K562 (cell line): ENCODE results near the gene ILKAP. TPM values are rescaled to one million over a fixed set of nuclear protein-coding genes. Genes with fewer than 3 reads are reported as not detected.

Experiments
- ATAC-seq: fragments of 200-7000 bp; cut with Tn5 transposase; 3 replicates; pipeline ENCODE4 v1.9.1; 2020; ENCODE audit warnings: moderate library complexity
- BruUV-seq: library from RNA; stranded (reverse); fragments of 400-500 nt; replicated peaks from 2 replicates; lab custom pipeline; 2021; lab: Mats Ljungman, UMichigan
- CTCF ChIA-PET: fragments of 300-600 bp; formaldehyde crosslinking; extraction: SDS; loops from one replicate; lab custom pipeline; 2021; ENCODE audit warnings: low intra/inter-chr PET ratio; lab: Yijun Ruan, JAX
- POLR2A ChIA-PET: fragments of 300-600, 350-650 bp; sonication (Branson Sonifier 250); formaldehyde crosslinking; extraction: SDS; loops from one replicate; lab custom pipeline; 2021; ENCODE audit warnings: antibody characterized with exemption, inconsistent platforms; lab: Yijun Ruan, JAX
- DNase-seq, 4 experiments: peaks; one replicate each; pipeline versions ENCODE4 v3.0.0 to v3.0.0-alpha.2; 2011 to 2018; ENCODE audit warnings: low spot score in 3 of 4, mixed read lengths in 3 of 4; ENCODE audit errors: extremely low read depth in 1 of 4
- FAIRE-seq: peaks from 2 replicates; lab custom pipeline; 2011; peaks lifted over from hg19 to GRCh38; lab: Jason Lieb, UNC
- H2AFZ ChIP-seq: 2 replicates; pipeline ENCODE4 v1.6.0; 2011; ENCODE audit warnings: low read depth, low read length, control low read depth, inconsistent platforms
- H3K27ac ChIP-seq: fragments of 200-600 bp; 3 replicates; pipeline ENCODE4 v1.8.0; 2011; ENCODE audit warnings: low read depth, mild to moderate bottlenecking, control low read depth, inconsistent platforms, low read length, moderate library complexity, mixed read lengths; ENCODE audit errors: extremely low read depth
- H3K27me3 ChIP-seq, 2 experiments: fragments of 300-600 bp in 1 of 2; 2 replicates in 1 of 2; 3 replicates in 1 of 2; pipeline versions ENCODE4 v1.6.0 to v1.8.0; 2011; ENCODE audit warnings: inconsistent platforms in 2 of 2, low read length in 2 of 2, mild to moderate bottlenecking in 1 of 2, mixed read lengths in 1 of 2, moderate library complexity in 1 of 2; ENCODE audit not compliant: control insufficient read depth in 2 of 2, insufficient read depth in 2 of 2
- H3K36me3 ChIP-seq: fragments of 300-600 bp; 3 replicates; pipeline ENCODE4 v1.8.0; 2011; ENCODE audit warnings: mild to moderate bottlenecking, low read length, inconsistent platforms; ENCODE audit not compliant: control insufficient read depth, insufficient read depth
- H3K4me1 ChIP-seq, 2 experiments: fragments of 200-600 bp in 1 of 2; replicated peaks in 1 of 2; 2 replicates in 1 of 2; 3 replicates in 1 of 2; pipeline versions ENCODE4 v1.5.1 to v1.8.0; 2011; ENCODE audit warnings: inconsistent platforms in 2 of 2, low read length in 2 of 2, mild to moderate bottlenecking in 1 of 2, mixed read lengths in 1 of 2, moderate library complexity in 1 of 2; ENCODE audit not compliant: control insufficient read depth in 2 of 2, insufficient read depth in 2 of 2
- H3K4me2 ChIP-seq: 2 replicates; pipeline ENCODE4 v1.6.1; 2011; ENCODE audit warnings: low read length, control low read depth, inconsistent platforms, mixed read lengths; ENCODE audit not compliant: insufficient read depth
- H3K4me3 ChIP-seq: fragments of 200-600 bp; sonication (generic), shearing (Covaris generic); 2 replicates; pipeline ENCODE4 v1.5.1; 2016; ENCODE audit warnings: control low read depth, inconsistent platforms
- H3K79me2 ChIP-seq: fragments of 200-600 bp; 3 replicates; pipeline ENCODE4 v1.8.0; 2011; ENCODE audit warnings: low read length, inconsistent platforms; ENCODE audit not compliant: control insufficient read depth, insufficient read depth
- H3K9ac ChIP-seq, 2 experiments: 2 replicates each; pipeline versions ENCODE4 v1.6.0 to v1.6.1; 2011; ENCODE audit warnings: low read depth in 2 of 2, low read length in 2 of 2, control low read depth in 1 of 2, inconsistent platforms in 1 of 2, mild to moderate bottlenecking in 1 of 2, mixed read lengths in 1 of 2; ENCODE audit not compliant: insufficient read depth in 1 of 2
- H3K9me1 ChIP-seq: one replicate; pipeline ENCODE4 v1.6.0; 2011; ENCODE audit warnings: inconsistent platforms, mild to moderate bottlenecking, low read length, moderate library complexity; ENCODE audit not compliant: control insufficient read depth, insufficient read depth
- H3K9me3 ChIP-seq: replicated peaks from 2 replicates; pipeline ENCODE4 v1.5.1; 2011; ENCODE audit warnings: low read depth, low read length, inconsistent platforms; ENCODE audit not compliant: control insufficient read depth, insufficient read depth
- H4K20me1 ChIP-seq: replicated peaks from 2 replicates; pipeline ENCODE4 v1.6.1; 2011; ENCODE audit warnings: low read length, inconsistent platforms, mixed read lengths; ENCODE audit not compliant: control insufficient read depth, insufficient read depth
- CBX5 ChIP-seq: IDR thresholded peaks from 2 replicates; pipeline ENCODE4 v1.6.1; 2014; ENCODE audit warnings: low read depth, borderline replicate concordance
- LEF1 ChIP-seq: fragments of 450-650 bp; IDR thresholded peaks from 2 replicates; pipeline ENCODE4 v1.6.1; 2016; ENCODE audit warnings: mild to moderate bottlenecking
- YY1 ChIP-seq, 3 experiments: IDR thresholded peaks; 2 replicates each; pipeline ENCODE4 v1.6.1; 2011; ENCODE audit warnings: low read length in 2 of 3, mild to moderate bottlenecking in 2 of 3, moderate library complexity in 2 of 3, borderline replicate concordance in 1 of 3, control low read depth in 1 of 3, low read depth in 1 of 3; ENCODE audit not compliant: insufficient read depth in 3 of 3, insufficient replicate concordance in 2 of 3, control insufficient read depth in 1 of 3, insufficient read length in 1 of 3; ENCODE audit errors: extremely low read depth in 1 of 3
- ZNF165 ChIP-seq: fragments of 250-450 bp; sonication (Bioruptor Pico); IDR thresholded peaks from 2 replicates; pipeline ENCODE4 v1.4.0; 2020; ENCODE audit warnings: borderline replicate concordance
- ZNF239 ChIP-seq: fragments of 250-450 bp; sonication (Bioruptor Pico); IDR thresholded peaks from 2 replicates; pipeline ENCODE4 v1.4.0; 2020; ENCODE audit warnings: mild to moderate bottlenecking
- WGBS: fragments of 100-300 bp; shearing (Covaris generic); methylation state at CpG from one replicate; pipeline ENCODE4 v1.1.6; 2016; ENCODE audit warnings: low coverage, mixed read lengths; ENCODE audit not compliant: insufficient coverage; ENCODE audit errors: missing lambda C conversion rate; 5-methylcytosine and 5-hydroxymethylcytosine counted together
- in situ Hi-C: fragments of 300-500 bp; cut with MboI; formaldehyde crosslinking; loops from 4 replicates; pipeline ENCODE4 v1.15.0; 2018; ENCODE audit warnings: inconsistent platforms, mixed read lengths
- intact Hi-C: fragments of 100-400 bp; cut with micrococcal nuclease; formaldehyde crosslinking; loops from 2 replicates; pipeline ENCODE4 v1.14.2; 2022
- polyA plus RNA-seq, 8 experiments: library from polyadenylated mRNA; depleted of rRNA in 4 of 8; stranded (reverse) in 5 of 8; unstranded in 3 of 8; fragments of >200 nt; fragmentation: Nextera tagmentation in 2 of 8; fragmentation: Illumina TruSeq in 1 of 8; extraction: Ambion mirVana in 2 of 8; extraction: Trizol in 1 of 8; gene quantifications; 2 replicates each; pipeline versions ENCODE4 v1.2.1 to v1.2.3, GENCODE V29; 2011 to 2014; ENCODE audit warnings: inconsistent platforms in 1 of 8, missing spikeins in 1 of 8
- total RNA-seq, 7 experiments: library from RNA; depleted of rRNA in 6 of 7; stranded (reverse); fragments of >200 nt in 6 of 7; fragmentation: Illumina TruSeq in 2 of 7; extraction: Trizol in 2 of 7; gene quantifications; 2 replicates each; pipeline versions ENCODE4 v1.2.1 to v1.2.3, GENCODE V29; 2011 to 2021; ENCODE audit warnings: low replicate concordance in 1 of 7
- TF ChIP-seq, protein P1 (sequence below): fragments of 450-650 bp; formaldehyde crosslinking; IDR thresholded peaks from 2 replicates; pipeline ENCODE4 v1.4.0; 2020; ENCODE audit warnings: mild to moderate bottlenecking, mixed read lengths
- TF ChIP-seq, protein P2 (sequence below): IDR thresholded peaks from 3 replicates; pipeline ENCODE4 v1.6.1; 2011; ENCODE audit warnings: borderline replicate concordance, mild to moderate bottlenecking; ENCODE audit not compliant: insufficient read length, insufficient read depth

The ILKAP gene
- total and polyA plus RNA-seq, 9 of the 15 experiments (the other 6 are each of a cell fraction or from before 2014, with no cell fraction given) = 3.1 to 43.9 (median 20.7) TPM

DNA sequence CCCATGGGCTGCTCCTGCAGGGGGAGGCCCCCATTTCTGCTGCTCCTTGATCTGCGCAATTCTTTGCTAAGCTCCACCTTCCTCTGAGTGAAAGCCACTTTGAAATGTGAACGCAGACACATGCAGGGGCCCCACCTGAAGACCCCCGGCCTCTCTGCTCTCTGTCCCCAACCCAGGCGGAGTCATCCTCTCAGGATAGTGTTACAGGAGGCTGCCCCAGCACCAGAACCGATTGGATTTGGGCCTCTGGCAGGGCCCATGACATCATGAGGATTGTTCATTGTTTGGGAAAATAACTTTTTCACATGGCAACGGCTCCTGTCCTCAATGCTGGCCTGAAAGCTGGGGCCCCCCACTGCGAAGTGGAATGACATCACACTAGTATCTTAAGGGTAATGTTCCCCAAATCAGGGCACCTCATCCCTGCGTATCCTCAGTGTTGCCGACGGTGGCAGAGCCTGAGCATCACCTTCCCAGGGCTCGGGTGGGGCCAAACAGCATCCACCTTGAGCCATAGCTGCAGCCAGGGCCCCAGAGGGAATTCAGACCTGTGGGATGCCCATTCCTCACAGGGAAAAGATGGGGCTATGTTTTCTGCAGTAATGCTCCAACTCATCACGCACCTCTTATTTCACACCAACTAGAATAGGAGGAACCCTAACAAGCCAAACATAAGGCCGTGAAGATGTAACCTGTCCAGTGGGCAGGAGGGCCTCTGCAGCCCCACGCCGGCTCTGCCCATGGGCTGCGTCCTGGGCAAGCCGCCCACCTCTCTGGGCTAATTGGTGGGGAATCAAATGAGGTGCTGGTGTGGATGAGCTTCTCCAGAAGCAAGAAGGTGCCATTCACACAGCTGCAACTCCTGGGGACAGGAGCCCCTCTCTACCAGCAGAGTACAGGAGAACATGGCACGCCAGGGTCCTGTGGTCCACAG lies 47.5 kb downstream of the ILKAP start:
- CTCF ChIA-PET = no interaction called here
- FAIRE-seq (no peak), DNase-seq (no peak), ATAC-seq (no peak)
- intact Hi-C loops = no loop called here
- Histone ChIP-seq H3K9me1 (no peaks in the 10 kb centered on the region), H4K20me1 (no peaks in the 10 kb centered on the region), H3K79me2 (no peaks in the 10 kb centered on the region), H3K4me1 (peaks cover 0 to 44% of the 10 kb centered on the region in 2 experiments; a peak in 2 of 5 replicates), H2AFZ (no peak overlapping the region), H3K36me3 (no peaks in the 10 kb centered on the region), H3K4me3 (no peak overlapping the region), H3K27me3 (no peaks in the 10 kb centered on the region), H3K27ac (no peak overlapping the region), H3K9me3 (no peaks in the 10 kb centered on the region), H3K4me2 (no peak overlapping the region), H3K9ac (no peak overlapping the region)
- TF ChIP-seq, protein P1, sequence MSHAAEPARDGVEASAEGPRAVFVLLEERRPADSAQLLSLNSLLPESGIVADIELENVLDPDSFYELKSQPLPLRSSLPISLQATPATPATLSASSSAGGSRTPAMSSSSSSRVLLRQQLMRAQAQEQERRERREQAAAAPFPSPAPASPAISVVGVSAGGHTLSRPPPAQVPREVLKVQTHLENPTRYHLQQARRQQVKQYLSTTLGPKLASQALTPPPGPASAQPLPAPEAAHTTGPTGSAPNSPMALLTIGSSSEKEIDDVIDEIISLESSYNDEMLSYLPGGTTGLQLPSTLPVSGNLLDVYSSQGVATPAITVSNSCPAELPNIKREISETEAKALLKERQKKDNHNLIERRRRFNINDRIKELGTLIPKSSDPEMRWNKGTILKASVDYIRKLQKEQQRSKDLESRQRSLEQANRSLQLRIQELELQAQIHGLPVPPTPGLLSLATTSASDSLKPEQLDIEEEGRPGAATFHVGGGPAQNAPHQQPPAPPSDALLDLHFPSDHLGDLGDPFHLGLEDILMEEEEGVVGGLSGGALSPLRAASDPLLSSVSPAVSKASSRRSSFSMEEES (CRISPR knock-in tag) = no peak
- TF ChIP-seq YY1 (IDR thresholded peaks at IDR 0.05; ENCODE audit: borderline replicate concordance in 1 of 3, control insufficient read depth in 1 of 3, extremely low read depth in 1 of 3, insufficient read depth in 3 of 3, insufficient read length in 1 of 3, insufficient replicate concordance in 2 of 3, low read depth in 1 of 3, low read length in 2 of 3) (no peak), ZNF165 (CRISPR knock-in tag) (no peak), ZNF239 (CRISPR knock-in tag) (no peak), CBX5 (no peak), LEF1 (no peak)
- TF ChIP-seq, protein P2, sequence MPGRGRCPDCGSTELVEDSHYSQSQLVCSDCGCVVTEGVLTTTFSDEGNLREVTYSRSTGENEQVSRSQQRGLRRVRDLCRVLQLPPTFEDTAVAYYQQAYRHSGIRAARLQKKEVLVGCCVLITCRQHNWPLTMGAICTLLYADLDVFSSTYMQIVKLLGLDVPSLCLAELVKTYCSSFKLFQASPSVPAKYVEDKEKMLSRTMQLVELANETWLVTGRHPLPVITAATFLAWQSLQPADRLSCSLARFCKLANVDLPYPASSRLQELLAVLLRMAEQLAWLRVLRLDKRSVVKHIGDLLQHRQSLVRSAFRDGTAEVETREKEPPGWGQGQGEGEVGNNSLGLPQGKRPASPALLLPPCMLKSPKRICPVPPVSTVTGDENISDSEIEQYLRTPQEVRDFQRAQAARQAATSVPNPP = no peak
- POLR2A ChIA-PET = no interaction called here
- BruUV-seq = no TSS peak
- in situ Hi-C loops = no loop called here
- 31% methylated on average over 17 of the region's 18 CpGs for WGBS
